SK-N-MC (cell line): Measurements from ENCODE around the gene SHISAL2A.
"Not testable (repeated sequence)": the region's sequence is repeated elsewhere in the genome, so short reads cannot be mapped to it uniquely, and the experiment has no call there.

Source experiments
- DNase-seq: peaks from one replicate; pipeline ENCODE4 v3.0.0-alpha.2; 2011; ENCODE audit warnings: low read depth, low spot score
- H3K27ac ChIP-seq: fragments of 200-600 bp; sonication (generic); 2 replicates; pipeline ENCODE4 v1.5.1; 2016; ENCODE audit warnings: mixed run types
- H3K36me3 ChIP-seq: fragments of 200-600 bp; sonication (generic); 2 replicates; pipeline ENCODE4 v1.6.1; 2017; ENCODE audit warnings: antibody characterized with exemption, low read length, mixed read lengths; ENCODE audit not compliant: insufficient read depth
- H3K4me3 ChIP-seq: fragments of 200-600 bp; sonication (generic); 2 replicates; pipeline ENCODE4 v1.5.1; 2016
- H3K9ac ChIP-seq: fragments of 200-600 bp; sonication (generic); 2 replicates; pipeline ENCODE4 v1.8.0; 2017; ENCODE audit warnings: mixed run types, mixed read lengths; ENCODE audit not compliant: insufficient read length
- H3K9me3 ChIP-seq: fragments of 200-600 bp; sonication (generic); 2 replicates; pipeline ENCODE4 v1.6.1; 2017; ENCODE audit warnings: low read depth, mild to moderate bottlenecking, antibody characterized with exemption, low read length, moderate library complexity, mixed read lengths
- EZH2 ChIP-seq: fragments of 200-600 bp; sonication (generic); IDR thresholded peaks from one replicate; pipeline ENCODE4 v1.6.1; 2017; ENCODE audit warnings: antibody characterized with exemption
- FOXP2 ChIP-seq: optimal IDR thresholded peaks from 2 replicates; pipeline ENCODE3; 2011; ENCODE audit warnings: mild to moderate bottlenecking, moderate library complexity; ENCODE audit not compliant: insufficient read depth; ENCODE audit errors: extremely low read length, control extremely low read depth
- POLR2AphosphoS5 ChIP-seq: IDR thresholded peaks from 2 replicates; pipeline ENCODE4 v1.6.1; 2012; ENCODE audit warnings: mild to moderate bottlenecking, low read depth, low read length, borderline replicate concordance

The SHISAL2A gene

DNA sequence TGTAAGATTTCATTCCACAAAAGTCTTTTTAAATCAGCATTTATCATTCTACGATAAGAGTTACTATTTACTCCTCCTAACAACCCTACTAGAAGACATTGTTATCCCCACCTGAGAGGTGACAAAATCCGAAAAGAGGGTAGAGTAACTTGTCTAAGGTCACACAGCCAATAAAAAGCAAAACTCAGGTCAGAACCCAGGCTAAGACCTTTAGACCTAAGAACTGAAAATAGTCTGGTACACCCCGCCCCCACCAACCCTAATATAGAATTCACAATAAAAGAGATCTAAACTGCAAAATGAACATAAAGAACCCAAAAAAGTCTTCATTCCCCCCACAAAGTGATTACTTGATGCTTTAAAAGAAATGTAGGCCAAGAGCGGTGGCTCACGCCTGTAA is 46.5 kb downstream of the SHISAL2A start:
- no peak overlapping the region for H3K4me3 ChIP-seq
- no peak for TF ChIP-seq POLR2AphosphoS5
- TF ChIP-seq EZH2 = no peak
- no peak for TF ChIP-seq FOXP2
- DNase-seq = no peak
- H3K27ac ChIP-seq = no peak overlapping the region
- H3K9me3 ChIP-seq = no peaks in the 10 kb centered on the region
- no peaks in the 10 kb centered on the region for H3K36me3 ChIP-seq
- H3K9ac ChIP-seq = no peak overlapping the region

DNA sequence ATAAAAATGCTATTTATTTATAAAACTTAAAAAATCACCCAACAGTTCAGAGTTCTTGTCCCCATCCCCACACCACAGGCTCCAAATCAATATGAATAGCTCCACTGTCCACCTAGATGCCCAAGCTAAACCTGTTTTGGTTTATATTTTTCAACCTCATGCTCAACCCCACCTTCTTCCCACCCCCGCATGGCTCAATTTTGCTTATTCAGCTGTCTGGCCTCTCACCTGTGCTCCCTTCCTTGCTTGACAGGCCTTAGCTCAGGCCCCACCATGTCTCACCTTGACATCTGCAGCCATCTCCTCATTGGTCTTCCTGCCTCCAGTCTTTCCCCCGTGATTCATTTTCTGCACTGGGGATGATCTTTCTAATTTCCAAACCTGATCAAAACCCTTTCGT is 47.4 kb downstream of the SHISAL2A start:
- Histone ChIP-seq H3K9ac (no peak overlapping the region), H3K36me3 (peaks cover 3% of the 10 kb centered on the region; the same call in 1 of the 2 replicates), H3K9me3 (no peaks in the 10 kb centered on the region), H3K4me3 (no peak overlapping the region), H3K27ac (no peak overlapping the region)
- DNase-seq = no peak
- TF ChIP-seq POLR2AphosphoS5 (no peak), FOXP2 (no peak), EZH2 (no peak)

DNA sequence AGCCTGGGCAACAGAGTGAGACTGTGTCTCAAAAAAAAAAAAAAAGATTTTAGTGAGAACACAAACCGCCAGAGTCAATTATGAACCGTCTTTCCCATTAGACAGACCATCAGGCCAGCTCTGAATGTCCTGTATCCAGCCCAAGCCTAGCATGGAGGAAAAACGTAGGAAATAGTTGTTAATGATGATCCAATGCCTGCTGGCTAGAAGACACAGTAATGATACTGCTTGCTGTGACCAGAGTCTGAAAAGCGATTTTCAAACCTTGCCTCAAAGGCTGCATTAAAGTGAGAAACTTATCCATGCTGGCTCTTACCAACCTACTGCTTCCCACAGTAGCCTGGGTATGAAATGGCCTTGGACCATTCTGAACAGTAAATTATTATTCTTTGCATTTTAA is 48.2 kb downstream of the SHISAL2A start:
- DNase-seq = no peak
- H3K36me3 ChIP-seq = peaks cover 5% of the 10 kb centered on the region; the same call in 1 of the 2 replicates
- no peaks in the 10 kb centered on the region for H3K9me3 ChIP-seq
- H3K4me3 ChIP-seq = no peak overlapping the region
- no peak overlapping the region for H3K9ac ChIP-seq
- TF ChIP-seq FOXP2 = no peak
- TF ChIP-seq EZH2 = no peak
- TF ChIP-seq POLR2AphosphoS5 = no peak
- no peak overlapping the region for H3K27ac ChIP-seq

- Histone ChIP-seq H3K9me3 (no peaks in the 10 kb centered on the region), H3K4me3 (no peak overlapping the region), H3K9ac (no peak overlapping the region), H3K36me3 (peaks cover 26% of the 10 kb centered on the region), H3K27ac (no peak overlapping the region)
- DNase-seq = no peak
- no peak for TF ChIP-seq EZH2
- no peak for TF ChIP-seq POLR2AphosphoS5
- TF ChIP-seq FOXP2 = no peak
Observed at GRCh38 chr1:52683367-52683940, 50.5 kb downstream of the SHISAL2A start.

DNA sequence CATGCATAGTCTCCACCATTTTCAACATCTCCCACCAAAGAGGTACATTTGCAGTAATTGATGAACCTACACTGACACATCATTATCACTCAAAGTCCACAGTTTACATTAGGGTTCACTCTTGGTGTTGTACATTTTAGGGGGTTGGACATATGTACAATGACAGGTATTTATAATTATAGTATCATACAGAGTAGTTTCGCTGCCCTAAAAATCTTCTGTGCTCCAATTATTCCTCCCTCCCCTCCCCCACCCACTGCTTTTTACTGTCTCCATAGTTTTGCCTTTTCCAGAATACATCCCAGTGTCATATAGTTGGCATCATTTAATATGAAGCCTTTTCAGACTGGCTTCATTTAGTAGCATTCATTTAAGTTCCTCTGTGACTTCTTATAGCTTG is 51.6 kb downstream of the SHISAL2A start:
- peaks cover 29% of the 10 kb centered on the region for H3K36me3 ChIP-seq
- no peaks in the 10 kb centered on the region for H3K9me3 ChIP-seq
- no peak overlapping the region for H3K27ac ChIP-seq
- TF ChIP-seq FOXP2 (no peak), EZH2 (no peak), POLR2AphosphoS5 (no peak)
- H3K9ac ChIP-seq = no peak overlapping the region
- no peak overlapping the region for H3K4me3 ChIP-seq
- DNase-seq = no peak

DNA sequence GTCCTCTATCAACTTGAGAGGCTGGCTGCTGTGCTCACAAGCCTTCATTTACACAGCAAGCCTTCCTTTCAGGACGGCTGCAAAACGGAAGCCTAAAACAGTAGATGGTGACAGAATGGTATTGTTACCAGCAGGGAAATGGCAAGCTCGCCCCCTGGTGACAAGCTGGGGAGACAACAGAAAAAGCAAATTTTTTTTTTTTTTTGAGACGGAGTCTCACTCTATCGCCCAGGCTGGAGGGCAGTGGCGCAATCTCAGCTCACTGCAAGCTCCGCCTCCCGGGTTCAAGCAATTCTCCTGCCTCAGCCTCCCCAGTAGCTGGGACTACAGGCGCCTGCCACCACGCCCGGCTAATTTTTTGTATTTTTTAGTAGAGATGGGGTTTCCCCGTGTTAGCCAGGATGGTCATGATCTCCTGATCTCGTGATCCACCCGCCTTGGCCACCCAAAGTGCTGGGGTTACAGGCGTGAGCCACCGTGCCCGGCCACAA is 53.3 kb downstream of the SHISAL2A start:
- not testable (repeated sequence) for H3K9ac ChIP-seq, H3K4me3 ChIP-seq, H3K27ac ChIP-seq, H3K9me3 ChIP-seq, DNase-seq
- H3K36me3 ChIP-seq = peaks cover 43% of the 10 kb centered on the region

- no peaks in the 10 kb centered on the region for H3K9me3 ChIP-seq
- no peak for TF ChIP-seq POLR2AphosphoS5
- no peak for TF ChIP-seq FOXP2
- TF ChIP-seq EZH2 = no peak
- no peak overlapping the region for H3K4me3 ChIP-seq
- H3K27ac ChIP-seq = peak overlapping the region; percentile 25; the same call in 1 of the 2 replicates
- H3K36me3 ChIP-seq = peaks cover 47% of the 10 kb centered on the region
- DNase-seq = no peak
- H3K9ac ChIP-seq = no peak overlapping the region
Observed at GRCh38 chr1:52686830-52687229, 53.9 kb downstream of the SHISAL2A start.

- no peak overlapping the region for H3K9ac ChIP-seq
- no peak overlapping the region for H3K4me3 ChIP-seq
- TF ChIP-seq EZH2 (no peak), FOXP2 (no peak), POLR2AphosphoS5 (no peak)
- DNase-seq = no peak
- H3K36me3 ChIP-seq = peaks cover 51% of the 10 kb centered on the region
- H3K9me3 ChIP-seq = no peaks in the 10 kb centered on the region
- no peak overlapping the region for H3K27ac ChIP-seq
Observed at GRCh38 chr1:52691821-52692220, 58.9 kb downstream of the SHISAL2A start.

GRCh38 chr1:52692697-52693096 is 59.7 kb downstream of the SHISAL2A start:
- Histone ChIP-seq H3K36me3 (peaks cover 43% of the 10 kb centered on the region), H3K9me3 (no peaks in the 10 kb centered on the region), H3K9ac (no peak overlapping the region), H3K4me3 (no peak overlapping the region), H3K27ac (no peak overlapping the region)
- TF ChIP-seq EZH2 (no peak), FOXP2 (no peak), POLR2AphosphoS5 (no peak)
- no peak for DNase-seq

GRCh38 chr1:52693351-52693750 is 60.4 kb downstream of the SHISAL2A start:
- DNase-seq, H3K4me3 ChIP-seq, H3K9ac ChIP-seq, H3K9me3 ChIP-seq, H3K27ac ChIP-seq: not testable (repeated sequence)
- peaks cover 36% of the 10 kb centered on the region for H3K36me3 ChIP-seq
